ENCODE measurements around the gene GAS2L1. TPM values are rescaled to one million over a fixed set of nuclear protein-coding genes. Genes with fewer than 3 reads are reported as not detected.

GAS2L1 gene
- polyA plus RNA-seq, 3 donors: 14.9 to 20.0 (median 15.7) TPM

- H3K27ac Mint-ChIP-seq: no peak overlapping the region
- Histone ChIP-seq H3K4me3 (replicated peaks in 1 of 3; ENCODE audit: low read depth in 2 of 3, low read length in 3 of 3) (no peak overlapping the region), H3K4me1 (ENCODE audit: control insufficient read depth in 1 of 2, insufficient read depth in 2 of 2, low read length in 2 of 2) (no peaks in the 10 kb centered on the region), H3K27me3 (ENCODE audit: control insufficient read depth in 2 of 2, insufficient read depth in 2 of 2, low read length in 2 of 2) (no peaks in the 10 kb centered on the region), H4K20me1 (ENCODE audit: insufficient read depth, low read length) (peaks cover 100% of the 10 kb centered on the region), H3K79me2 (ENCODE audit: insufficient read depth, low read length) (peaks cover 91% of the 10 kb centered on the region), H3K4me2 (replicated peaks; ENCODE audit: extremely low read depth, low read length, poor library complexity, severe bottlenecking) (no peak overlapping the region), H3K36me3 (replicated peaks in 1 of 2; ENCODE audit: control insufficient read depth in 1 of 2, insufficient read depth in 2 of 2, low read length in 2 of 2) (peaks cover 85 to 98% of the 10 kb centered on the region in 2 donors), H3K9ac (ENCODE audit: insufficient read depth, low read length, poor library complexity, severe bottlenecking) (no peak overlapping the region), H2AFZ (ENCODE audit: insufficient read depth, low read depth, low read length, poor library complexity, severe bottlenecking) (no peak overlapping the region), H3K27ac (ENCODE audit: low read depth in 1 of 2, low read length in 2 of 2) (no peak overlapping the region), H3K9me3 (replicated peaks in 1 of 2; ENCODE audit: control insufficient read depth in 1 of 2, insufficient read depth in 1 of 2, low read length in 2 of 2) (no peaks in the 10 kb centered on the region)
- peaks cover 87 to 98% of the 10 kb centered on the region in 2 donors for H3K36me3 Mint-ChIP-seq
- H3K4me1 Mint-ChIP-seq: no peaks in the 10 kb centered on the region
- no peaks in the 10 kb centered on the region for H3K9me3 Mint-ChIP-seq
- WGBS (ENCODE audit: insufficient coverage): 88% methylated on average over 1 of the region's 3 CpGs
- no peak for DNase-seq
- no peak overlapping the region for H3K4me3 Mint-ChIP-seq
- no peak for TF ChIP-seq CTCF (IDR thresholded peaks at IDR 0.05)
- intact Hi-C loops (cut with micrococcal nuclease): no loop called here
- peaks cover 0 to 2% (median 0%) of the 10 kb centered on the region in 3 donors for H3K27me3 Mint-ChIP-seq (ENCODE audit: low read depth in 3 of 3)
Measured at GRCh38 chr22:29284196-29284595, 22.3 kb upstream of the GAS2L1 start.

GRCh38 chr22:29288837-29289236 lies 17.6 kb upstream of the GAS2L1 start:
- H3K4me2 ChIP-seq (replicated peaks; ENCODE audit: extremely low read depth, low read length, poor library complexity, severe bottlenecking): no peak overlapping the region
- no CpG with 5 or more reads among the region's 2 CpGs for WGBS (ENCODE audit: insufficient coverage)

More at GRCh38 chr22:29288837-29289236, 17.6 kb upstream of the GAS2L1 start:
- no peak overlapping the region for H3K9ac ChIP-seq (ENCODE audit: insufficient read depth, low read length, poor library complexity, severe bottlenecking)
- Mint-ChIP-seq H3K9me3 (no peaks in the 10 kb centered on the region), H3K4me1 (no peaks in the 10 kb centered on the region), H3K36me3 (peaks cover 88 to 97% of the 10 kb centered on the region in 2 donors), H3K4me3 (no peak overlapping the region), H3K27ac (no peak overlapping the region), H3K27me3 (ENCODE audit: low read depth in 3 of 3) (no peaks in the 10 kb centered on the region)
- H3K27ac ChIP-seq (ENCODE audit: low read depth in 1 of 2, low read length in 2 of 2): peak overlapping the region in 1 of 2 donors; percentile 3
- intact Hi-C loops (cut with micrococcal nuclease): no loop called here
- no peak overlapping the region for H2AFZ ChIP-seq (ENCODE audit: insufficient read depth, low read depth, low read length, poor library complexity, severe bottlenecking)
- no peak for TF ChIP-seq CTCF (IDR thresholded peaks at IDR 0.05)
- H3K27me3 ChIP-seq (ENCODE audit: control insufficient read depth in 2 of 2, insufficient read depth in 2 of 2, low read length in 2 of 2): no peaks in the 10 kb centered on the region
- no peak for DNase-seq
- H4K20me1 ChIP-seq (ENCODE audit: insufficient read depth, low read length): peaks cover 100% of the 10 kb centered on the region
- peaks cover 78% of the 10 kb centered on the region for H3K79me2 ChIP-seq (ENCODE audit: insufficient read depth, low read length)
- H3K4me3 ChIP-seq (replicated peaks in 1 of 3; ENCODE audit: low read depth in 2 of 3, low read length in 3 of 3): no peak overlapping the region
- H3K9me3 ChIP-seq (replicated peaks in 1 of 2; ENCODE audit: control insufficient read depth in 1 of 2, insufficient read depth in 1 of 2, low read length in 2 of 2): no peaks in the 10 kb centered on the region
- H3K4me1 ChIP-seq (ENCODE audit: control insufficient read depth in 1 of 2, insufficient read depth in 2 of 2, low read length in 2 of 2): no peaks in the 10 kb centered on the region
- H3K36me3 ChIP-seq (replicated peaks in 1 of 2; ENCODE audit: control insufficient read depth in 1 of 2, insufficient read depth in 2 of 2, low read length in 2 of 2): peaks cover 96 to 100% of the 10 kb centered on the region in 2 donors

All from CD14-positive monocyte (primary cell).